GM12878 (cell line): Measurements from ENCODE around the gene FUS.

Source experiments
- CTCF ChIP-seq, 3 experiments: IDR thresholded peaks in 2 of 3; conservative IDR thresholded peaks in 1 of 3; 2 replicates each; pipeline ENCODE4 v1.5.1; 2011; ENCODE audit warnings: low read depth in 3 of 3, low read length in 3 of 3, mild to moderate bottlenecking in 3 of 3, control low read depth in 2 of 3, moderate library complexity in 2 of 3, inconsistent platforms in 1 of 3, mixed read lengths in 1 of 3; ENCODE audit not compliant: control insufficient read depth in 2 of 3, insufficient read depth in 1 of 3; ENCODE audit errors: extremely low read depth in 1 of 3
- IRF3 ChIP-seq: fragments of 450-650 bp; IDR thresholded peaks from 2 replicates; pipeline ENCODE4 v1.6.1; 2014; ENCODE audit warnings: mild to moderate bottlenecking
- MTA2 ChIP-seq: fragments of 450-650 bp; IDR thresholded peaks from 2 replicates; pipeline ENCODE4 v1.6.1; 2016; ENCODE audit warnings: low read depth, mild to moderate bottlenecking, moderate library complexity
- NFYB ChIP-seq: IDR thresholded peaks from 2 replicates; pipeline ENCODE4 v1.6.1; 2011; ENCODE audit warnings: low read depth, mild to moderate bottlenecking, low read length, improper control_type of control experiment, moderate library complexity; ENCODE audit not compliant: insufficient read depth
- POLR2A ChIP-seq: IDR thresholded peaks from 2 replicates; pipeline ENCODE4 v1.6.1; 2011; ENCODE audit warnings: low read depth, mild to moderate bottlenecking, low read length
- POLR2AphosphoS5 ChIP-seq: IDR thresholded peaks from 2 replicates; pipeline ENCODE4 v1.6.1; 2011; ENCODE audit warnings: mild to moderate bottlenecking, low read length, inconsistent platforms
- ZNF217 ChIP-seq: fragments of 450-650 bp; IDR thresholded peaks from 2 replicates; pipeline ENCODE4 v1.6.1; 2017; ENCODE audit warnings: antibody characterized with exemption, mild to moderate bottlenecking
- TF ChIP-seq, protein P1 (sequence below): IDR thresholded peaks from 2 replicates; pipeline ENCODE4 v1.6.1; 2012; ENCODE audit warnings: low read depth, low read length, improper control_type of control experiment
- TF ChIP-seq, protein P2 (sequence below): IDR thresholded peaks from 2 replicates; pipeline ENCODE4 v1.6.1; 2012; ENCODE audit warnings: low read depth, low read length, improper control_type of control experiment

DNA sequence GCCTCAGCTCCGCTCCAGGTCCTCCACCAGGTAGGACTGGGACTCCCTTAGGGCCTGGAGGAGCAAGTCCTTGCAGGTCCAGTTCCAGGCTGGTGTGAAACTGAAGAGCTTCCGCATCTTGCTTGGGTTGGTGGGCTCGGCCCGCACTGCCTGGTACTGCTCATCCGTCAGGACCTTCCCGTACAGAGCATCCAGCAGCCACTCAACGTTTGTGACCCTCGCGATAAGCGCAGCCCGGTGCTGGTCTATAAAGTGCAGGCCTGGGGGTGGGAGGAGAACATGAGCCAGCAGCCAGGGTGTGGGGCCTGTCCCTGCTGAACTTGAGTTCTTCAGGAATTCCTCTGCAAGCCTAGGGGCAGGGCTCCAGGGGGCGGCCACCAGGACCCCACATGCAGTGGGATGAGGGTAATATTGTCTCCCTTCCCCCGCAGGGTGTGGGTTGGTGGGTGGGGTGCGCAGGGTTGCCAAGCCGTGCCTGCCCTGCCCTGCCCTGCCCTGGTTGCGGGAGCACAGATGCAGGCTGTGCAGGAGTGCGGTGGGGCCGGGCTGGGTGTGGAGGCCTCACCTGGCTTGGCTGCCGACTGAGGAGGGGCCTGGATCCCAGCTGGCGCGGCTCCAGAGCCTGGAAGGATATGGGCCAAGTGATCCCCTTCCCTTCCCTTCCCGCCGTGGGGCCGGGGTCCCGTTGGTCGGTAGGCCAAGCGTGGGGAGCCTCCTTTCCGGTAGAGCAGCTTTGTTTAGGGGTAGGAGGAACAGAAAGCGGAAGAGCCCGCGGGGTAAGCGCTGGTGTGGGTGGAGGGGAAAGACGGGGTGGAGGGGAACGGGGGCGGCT is 21.9 kb downstream of the FUS start:
- TF ChIP-seq CTCF (IDR thresholded peaks at IDR 0.05 in 2 of 3, conservative IDR thresholded peaks at IDR 0.05 in 1 of 3; ENCODE audit: control insufficient read depth in 2 of 3, extremely low read depth in 1 of 3, insufficient read depth in 1 of 3, low read depth in 3 of 3, low read length in 3 of 3) (no peak), NFYB (no peak), IRF3 (no peak), MTA2 (no peak), POLR2AphosphoS5 (peak; percentile 14), POLR2A (peak; percentile 67), ZNF217 (no peak)
- TF ChIP-seq, protein P1, sequence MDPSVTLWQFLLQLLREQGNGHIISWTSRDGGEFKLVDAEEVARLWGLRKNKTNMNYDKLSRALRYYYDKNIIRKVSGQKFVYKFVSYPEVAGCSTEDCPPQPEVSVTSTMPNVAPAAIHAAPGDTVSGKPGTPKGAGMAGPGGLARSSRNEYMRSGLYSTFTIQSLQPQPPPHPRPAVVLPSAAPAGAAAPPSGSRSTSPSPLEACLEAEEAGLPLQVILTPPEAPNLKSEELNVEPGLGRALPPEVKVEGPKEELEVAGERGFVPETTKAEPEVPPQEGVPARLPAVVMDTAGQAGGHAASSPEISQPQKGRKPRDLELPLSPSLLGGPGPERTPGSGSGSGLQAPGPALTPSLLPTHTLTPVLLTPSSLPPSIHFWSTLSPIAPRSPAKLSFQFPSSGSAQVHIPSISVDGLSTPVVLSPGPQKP: no peak
- TF ChIP-seq, protein P2, sequence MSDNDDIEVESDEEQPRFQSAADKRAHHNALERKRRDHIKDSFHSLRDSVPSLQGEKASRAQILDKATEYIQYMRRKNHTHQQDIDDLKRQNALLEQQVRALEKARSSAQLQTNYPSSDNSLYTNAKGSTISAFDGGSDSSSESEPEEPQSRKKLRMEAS: no peak
